Endodermal cell (in vitro differentiated cells): ENCODE data around the gene LTB4R2. TPM values are rescaled to one million over a fixed set of nuclear protein-coding genes. Genes with fewer than 3 reads are reported as not detected.
"Not testable (repeated sequence)": the region's sequence is repeated elsewhere in the genome, so short reads cannot be mapped to it uniquely, and the experiment has no call there.

Experiments
- DNase-seq: peaks from one replicate; pipeline ENCODE4 v3.0.0-alpha.2; 2017
- H3K27ac ChIP-seq: 2 replicates; pipeline ENCODE4 v1.5.1; 2013; ENCODE audit warnings: mild to moderate bottlenecking, low read depth, low read length, moderate library complexity
- H3K27me3 ChIP-seq: 2 replicates; pipeline ENCODE4 v1.6.1; 2013; ENCODE audit warnings: mild to moderate bottlenecking, low read length, moderate library complexity; ENCODE audit not compliant: insufficient read depth, control insufficient read depth, poor library complexity, severe bottlenecking
- H3K36me3 ChIP-seq: 2 replicates; pipeline ENCODE4 v1.7.0; 2013; ENCODE audit warnings: mild to moderate bottlenecking, low read length, moderate library complexity; ENCODE audit not compliant: control insufficient read depth, insufficient read depth
- H3K4me1 ChIP-seq: one replicate; pipeline ENCODE4 v1.7.0; 2013; ENCODE audit warnings: low read length; ENCODE audit not compliant: control insufficient read depth, insufficient read depth
- H3K4me3 ChIP-seq: 2 replicates; pipeline ENCODE4 v1.5.1; 2013; ENCODE audit warnings: mild to moderate bottlenecking, low read length, moderate library complexity
- H3K9ac ChIP-seq: 2 replicates; pipeline ENCODE4 v1.6.1; 2013; ENCODE audit warnings: mild to moderate bottlenecking, low read length, moderate library complexity; ENCODE audit not compliant: poor library complexity, severe bottlenecking; ENCODE audit errors: extremely low read depth
- H3K9me3 ChIP-seq: 2 replicates; pipeline ENCODE4 v1.6.1; 2013; ENCODE audit warnings: mild to moderate bottlenecking, low read length, moderate library complexity; ENCODE audit not compliant: control insufficient read depth
- H3K27ac Mint-ChIP-seq: 2 replicates; pipeline ENCODE4 v1.8.0; 2020; ENCODE audit warnings: mixed read lengths
- H3K27me3 Mint-ChIP-seq: 2 replicates; pipeline ENCODE4 v1.8.0; 2021; ENCODE audit warnings: mild to moderate bottlenecking, mixed read lengths; ENCODE audit not compliant: insufficient read depth
- H3K36me3 Mint-ChIP-seq: 2 replicates; pipeline ENCODE4 v1.8.0; 2020; ENCODE audit warnings: low read depth, mixed read lengths
- H3K4me1 Mint-ChIP-seq: 2 replicates; pipeline ENCODE4 v1.8.0; 2020; ENCODE audit warnings: mixed read lengths
- H3K4me3 Mint-ChIP-seq: 2 replicates; pipeline ENCODE4 v1.8.0; 2020; ENCODE audit warnings: mild to moderate bottlenecking, moderate library complexity, mixed read lengths
- H3K9me3 Mint-ChIP-seq: 2 replicates; pipeline ENCODE4 v1.8.0; 2020; ENCODE audit warnings: mild to moderate bottlenecking, mixed read lengths
- CTCF ChIP-seq: fragments of 200-600 bp; sonication (generic); conservative IDR thresholded peaks from 2 replicates; pipeline ENCODE4 v1.5.0; 2021; ENCODE audit warnings: antibody characterized with exemption, mild to moderate bottlenecking
- WGBS, 2 experiments: methylation state at CpG; one replicate each; pipeline versions ENCODE4 v1.1.5 to v1.1.7; 2013; ENCODE audit warnings: missing lambda C conversion rate in 2 of 2, mixed read lengths in 1 of 2; ENCODE audit not compliant: insufficient coverage in 1 of 2, insufficient read length in 1 of 2; 5-methylcytosine and 5-hydroxymethylcytosine counted together
- total RNA-seq, 2 donors: library from RNA; stranded (reverse); fragmentation: NEBNext Ultra II Directional in 1 of 2; extraction: Animal tissue kit (Norgen Biotek cat#: 25700) in 1 of 2; gene quantifications; 2 replicates in 1 of 2; 3 replicates in 1 of 2; pipeline ENCODE4 v1.2.1, GENCODE V29; 2021

Gene LTB4R2
- total RNA-seq, 2 donors from 2014 or later = 7.4 to 9.5 TPM

DNA sequence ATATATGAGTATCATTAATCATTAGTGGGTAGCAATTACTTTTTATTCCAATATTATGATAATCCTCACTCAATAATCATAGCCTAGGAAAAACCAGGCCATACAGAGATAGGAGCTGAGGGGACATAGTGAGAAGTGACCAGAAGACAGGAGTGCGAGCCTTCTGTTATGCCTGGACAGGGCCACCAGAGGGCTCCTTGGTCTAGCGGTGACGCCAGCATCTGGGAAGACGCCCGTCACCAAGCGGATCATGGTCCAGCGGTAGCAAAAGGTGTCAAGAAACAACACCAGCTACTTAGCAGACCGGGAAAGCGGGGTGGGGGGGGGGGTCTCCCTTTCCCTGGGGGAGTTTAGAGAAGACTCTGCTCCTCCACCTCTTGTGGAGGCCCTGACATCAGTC is 18.0 kb downstream of the LTB4R2 start:
- H3K27me3 Mint-ChIP-seq = peaks cover 81% of the 10 kb centered on the region
- H3K9me3 Mint-ChIP-seq, H3K36me3 Mint-ChIP-seq, H3K36me3 ChIP-seq, H3K4me1 Mint-ChIP-seq, H3K4me1 ChIP-seq, H3K4me3 ChIP-seq, H3K4me3 Mint-ChIP-seq, H3K27ac ChIP-seq, H3K9me3 ChIP-seq, H3K27ac Mint-ChIP-seq, H3K9ac ChIP-seq: not testable (repeated sequence)
- TF ChIP-seq CTCF = peak; percentile 77
- H3K27me3 ChIP-seq = peaks cover 39% of the 10 kb centered on the region
- peak; percentile 72 for DNase-seq
- WGBS, 2 experiments = 0 to 13% methylated on average over 1 to 9 of the region's 9 CpGs

DNA sequence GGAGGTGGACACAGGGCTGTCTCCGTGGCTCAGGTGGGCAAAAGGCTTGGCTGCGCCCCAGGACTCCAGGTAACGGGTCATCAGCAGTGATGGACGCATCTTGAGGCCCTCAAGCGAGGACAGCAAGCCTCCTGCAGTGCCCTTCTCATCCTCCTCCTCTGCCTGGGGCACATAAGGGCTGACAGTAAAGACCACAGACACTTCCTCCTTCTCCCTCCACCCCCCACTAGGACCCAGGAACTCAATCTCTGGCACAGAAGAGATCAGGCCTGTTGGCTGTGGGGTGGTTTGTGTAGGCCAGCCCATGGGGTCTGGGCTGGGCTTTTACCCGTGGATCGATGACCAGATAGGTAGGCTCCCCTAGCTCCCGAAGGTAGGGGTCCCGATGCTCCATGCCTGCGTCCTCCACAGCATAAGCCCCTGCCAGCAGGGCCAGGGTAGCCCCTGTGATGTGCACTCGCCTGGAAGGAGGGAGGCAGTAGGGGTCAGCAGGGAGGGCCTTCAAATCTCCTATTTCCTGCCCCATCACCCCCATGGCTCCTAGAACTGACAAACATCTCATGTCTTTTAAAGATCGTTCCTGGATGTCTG is 19.2 kb downstream of the LTB4R2 start:
- H3K27ac ChIP-seq = no peak overlapping the region
- H3K27ac Mint-ChIP-seq = no peak overlapping the region
- no peak for DNase-seq
- H3K27me3 Mint-ChIP-seq = peaks cover 84% of the 10 kb centered on the region
- H3K4me1 ChIP-seq = peaks cover 2% of the 10 kb centered on the region
- 90 to 97% methylated on average over 5 to 12 of the region's 12 CpGs for WGBS, 2 experiments
- TF ChIP-seq CTCF = no peak
- no peaks in the 10 kb centered on the region for H3K36me3 ChIP-seq
- peaks cover 7% of the 10 kb centered on the region for H3K4me1 Mint-ChIP-seq
- H3K27me3 ChIP-seq = peaks cover 52% of the 10 kb centered on the region
- no peak overlapping the region for H3K9ac ChIP-seq
- no peaks in the 10 kb centered on the region for H3K9me3 ChIP-seq
- H3K36me3 Mint-ChIP-seq = no peaks in the 10 kb centered on the region
- H3K9me3 Mint-ChIP-seq = no peaks in the 10 kb centered on the region
- no peak overlapping the region for H3K4me3 Mint-ChIP-seq
- no peak overlapping the region for H3K4me3 ChIP-seq

DNA sequence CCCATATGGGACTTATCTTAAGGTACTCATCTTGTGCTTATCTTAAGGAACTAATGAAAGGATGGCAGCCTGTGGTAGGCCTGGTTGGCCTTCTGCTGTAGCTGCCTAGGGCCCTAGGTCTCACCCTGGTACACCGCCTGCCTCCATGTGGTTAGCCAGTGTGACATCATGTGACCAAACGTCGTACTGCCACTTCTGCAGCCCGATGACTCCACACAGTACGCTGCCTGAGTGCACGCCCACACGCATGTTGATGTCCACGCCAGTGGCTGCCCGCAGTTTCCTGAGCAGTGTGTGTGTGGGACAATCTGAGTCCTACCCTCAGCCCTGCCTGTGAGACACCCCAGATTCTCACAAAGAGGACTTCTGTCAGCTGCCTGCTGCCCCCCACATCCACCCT is 19.8 kb downstream of the LTB4R2 start:
- peaks cover 4% of the 10 kb centered on the region for H3K4me1 ChIP-seq
- Mint-ChIP-seq H3K27me3 (peaks cover 86% of the 10 kb centered on the region), H3K9me3 (no peaks in the 10 kb centered on the region), H3K4me3 (no peak overlapping the region), H3K27ac (no peak overlapping the region), H3K4me1 (peaks cover 7% of the 10 kb centered on the region), H3K36me3 (no peaks in the 10 kb centered on the region)
- H3K27me3 ChIP-seq = peaks cover 58% of the 10 kb centered on the region
- no peak for TF ChIP-seq CTCF
- no peak overlapping the region for H3K27ac ChIP-seq
- no peaks in the 10 kb centered on the region for H3K9me3 ChIP-seq
- H3K36me3 ChIP-seq = no peaks in the 10 kb centered on the region
- H3K4me3 ChIP-seq = no peak overlapping the region
- WGBS, 2 experiments = 89% methylated on average over 8 to 9 of the region's 9 CpGs
- DNase-seq = no peak
- H3K9ac ChIP-seq = no peak overlapping the region
